ENCODE data around the gene KLHL29. TPM values are rescaled to one million over a fixed set of nuclear protein-coding genes. Genes with fewer than 3 reads are reported as not detected.

Gene KLHL29
- total and polyA plus RNA-seq, 9 donors: 3.0 to 6.6 (median 3.9) TPM

- H3K27ac ChIP-seq: peak overlapping the region; percentile 75 to 91
- 14 to 21% (median 16%) methylated on average over 16 of the region's 16 CpGs for WGBS, 3 donors
- peak overlapping the region; percentile 14 for H3K4me3 ChIP-seq
- no peaks in the 10 kb centered on the region for H3K9me3 ChIP-seq
- intact Hi-C loops (cut with DNase I): loop anchor here in 1 of 4 donors (5.0 kb wide), 1 partner anchor 45 kb away; no protein-coding TSS in a partner anchor
- peak; percentile 74 to 81 (median 79) for DNase-seq
- TF ChIP-seq EP300 (IDR thresholded peaks at IDR 0.05) (no peak), CTCF (IDR thresholded peaks at IDR 0.05) (peak; percentile 78 to 87 (median 78))
- H3K27me3 ChIP-seq: no peaks in the 10 kb centered on the region
- peaks cover 5% of the 10 kb centered on the region for H3K4me1 ChIP-seq (ENCODE audit: insufficient read depth)
- no peaks in the 10 kb centered on the region for H3K36me3 ChIP-seq
Measured at GRCh38 chr2:23617167-23617810, 232.3 kb downstream of the KLHL29 start.

GRCh38 chr2:23617811-23618215 is 232.8 kb downstream of the KLHL29 start:
- intact Hi-C loops (cut with DNase I): loop anchor here in 1 of 4 donors (5.0 kb wide), 1 partner anchor 46 kb away; no protein-coding TSS in a partner anchor
- 11 to 22% (median 15%) methylated on average over 15 of the region's 15 CpGs for WGBS, 3 donors
- Histone ChIP-seq H3K4me3 (peak overlapping the region; percentile 14), H3K27me3 (no peaks in the 10 kb centered on the region), H3K36me3 (no peaks in the 10 kb centered on the region), H3K9me3 (no peaks in the 10 kb centered on the region), H3K4me1 (ENCODE audit: insufficient read depth) (peaks cover 5% of the 10 kb centered on the region), H3K27ac (peak overlapping the region; percentile 75 to 91)
- DNase-seq: peak in 3 of 5 donors; percentile 56 to 59 (median 59)
- TF ChIP-seq CTCF (IDR thresholded peaks at IDR 0.05): peak in 1 of 3 donors; percentile 3
- TF ChIP-seq POLR2A (IDR thresholded peaks at IDR 0.05): no peak

GRCh38 chr2:23618265-23618664 is 233.3 kb downstream of the KLHL29 start:
- H3K27me3 ChIP-seq: no peaks in the 10 kb centered on the region
- intact Hi-C loops (cut with DNase I): loop anchor here in 1 of 4 donors (5.0 kb wide), 1 partner anchor 46 kb away; no protein-coding TSS in a partner anchor
- no peak overlapping the region for H3K4me3 ChIP-seq
- peak overlapping the region; percentile 75 to 91 for H3K27ac ChIP-seq
- peaks cover 5% of the 10 kb centered on the region for H3K4me1 ChIP-seq (ENCODE audit: insufficient read depth)
- no peaks in the 10 kb centered on the region for H3K36me3 ChIP-seq
- 83 to 90% (median 86%) methylated on average over 10 of the region's 10 CpGs for WGBS, 3 donors
- no peaks in the 10 kb centered on the region for H3K9me3 ChIP-seq
- peak in 1 of 5 donors; percentile 20 for DNase-seq
- TF ChIP-seq EP300 (IDR thresholded peaks at IDR 0.05): no peak
- no peak for TF ChIP-seq POLR2A (IDR thresholded peaks at IDR 0.05)
- no peak for TF ChIP-seq CTCF (IDR thresholded peaks at IDR 0.05)

- intact Hi-C loops (cut with DNase I): loop anchor here in 1 of 4 donors (5.0 kb wide), 1 partner anchor 47 kb away; no protein-coding TSS in a partner anchor
- H3K4me1 ChIP-seq (ENCODE audit: insufficient read depth): peaks cover 5% of the 10 kb centered on the region
Measured at GRCh38 chr2:23618794-23619530, 234.0 kb downstream of the KLHL29 start.

More at GRCh38 chr2:23618794-23619530, 234.0 kb downstream of the KLHL29 start:
- no peak for TF ChIP-seq EP300 (IDR thresholded peaks at IDR 0.05)
- peak in 1 of 5 donors; percentile 16 for DNase-seq
- H3K9me3 ChIP-seq: no peaks in the 10 kb centered on the region
- H3K27ac ChIP-seq: peak overlapping the region; percentile 25 to 91
- H3K27me3 ChIP-seq: no peaks in the 10 kb centered on the region
- 80 to 85% (median 84%) methylated on average over 7 of the region's 7 CpGs for WGBS, 3 donors
- H3K36me3 ChIP-seq: no peaks in the 10 kb centered on the region
- no peak overlapping the region for H3K4me3 ChIP-seq

Measured in ovary (tissue), 9 donors.